HG02840 (cell line): Measurements from ENCODE around the gene B4GALT2.

Source experiments
- ATAC-seq: cut with Tn5 transposase; IDR thresholded peaks from one replicate; pipeline ENCODE4 v1.9.1; 2021; ENCODE audit warnings: mild to moderate bottlenecking, moderate library complexity, moderate number of reproducible peaks; ENCODE audit not compliant: unreplicated experiment, low FRiP score

Gene B4GALT2

DNA sequence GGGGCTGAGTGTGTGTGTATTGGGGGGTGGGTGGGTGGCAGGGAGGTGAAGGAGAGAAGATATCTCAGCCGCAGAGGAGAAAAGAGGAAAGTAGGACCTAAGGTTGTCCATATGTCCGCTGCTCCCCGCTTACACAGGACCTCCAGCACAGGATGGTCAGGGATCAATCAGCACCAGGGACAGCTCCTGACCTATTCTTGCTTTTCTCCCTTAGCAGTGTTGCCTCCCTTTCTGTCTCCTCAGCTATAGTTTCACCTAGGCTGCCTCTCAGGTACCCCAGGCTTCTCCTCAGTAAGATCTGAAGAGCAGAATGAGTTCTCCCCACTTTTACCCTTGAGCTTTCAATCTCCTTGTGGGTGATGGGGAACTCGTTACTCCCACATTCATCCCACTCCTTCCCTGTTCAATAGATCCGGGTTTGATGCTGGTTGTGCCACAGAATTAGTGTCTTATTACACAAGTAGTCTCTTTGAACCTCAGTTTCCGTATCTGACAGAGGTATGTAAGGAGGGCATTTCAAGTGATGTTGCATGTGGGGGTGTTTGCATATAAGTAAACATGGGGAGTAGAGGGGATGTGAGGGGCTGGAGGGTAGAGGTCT lies 10.6 kb upstream of the B4GALT2 start:
- no peak for ATAC-seq

- no peak for ATAC-seq
Measured at GRCh38 chr1:43969416-43969745, 9.6 kb upstream of the B4GALT2 start.

DNA sequence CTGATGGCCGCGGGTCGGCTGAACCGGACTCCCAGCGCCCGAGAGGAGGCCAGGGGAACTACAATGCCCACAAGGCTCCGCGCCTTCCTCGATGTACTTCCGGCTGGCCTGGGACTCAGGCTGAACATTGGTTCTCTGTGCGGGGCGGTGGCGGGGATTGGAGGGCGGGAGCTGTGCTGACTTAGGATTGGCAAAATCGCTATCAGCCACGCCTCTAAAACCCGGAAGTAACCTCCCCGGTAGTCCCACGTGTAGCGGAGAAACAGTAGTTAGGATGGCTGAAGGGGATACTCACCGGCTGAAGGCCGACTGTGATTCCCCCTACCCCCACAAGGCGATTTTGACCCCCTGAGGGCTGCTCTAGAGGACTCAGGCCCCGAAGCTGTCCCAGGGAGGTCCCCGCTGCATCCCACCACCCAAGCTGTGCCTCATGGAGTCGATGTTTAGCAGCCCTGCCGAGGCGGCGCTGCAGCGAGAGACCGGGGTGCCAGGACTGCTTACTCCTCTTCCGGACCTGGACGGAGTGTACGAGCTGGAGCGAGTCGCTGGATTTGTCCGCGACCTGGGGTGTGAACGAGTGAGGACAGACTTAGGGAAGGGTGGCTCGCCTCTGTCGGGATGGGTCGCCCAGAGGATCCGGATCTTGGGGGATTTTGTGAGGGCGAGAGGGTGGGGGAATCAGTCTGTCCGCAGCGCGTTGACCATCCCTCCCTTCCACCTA lies 9.1 kb upstream of the B4GALT2 start, which contains the start of gene DPH2:
Gene DPH2 (plus strand): TSS at position 265 of the 721 bp plus-strand sequence. CDS start 166 bp downstream, at position 431.
- ATAC-seq = peak; percentile 67

GRCh38 chr1:43970502-43970901 lies 8.5 kb upstream of the B4GALT2 start:
- ATAC-seq = no peak

DNA sequence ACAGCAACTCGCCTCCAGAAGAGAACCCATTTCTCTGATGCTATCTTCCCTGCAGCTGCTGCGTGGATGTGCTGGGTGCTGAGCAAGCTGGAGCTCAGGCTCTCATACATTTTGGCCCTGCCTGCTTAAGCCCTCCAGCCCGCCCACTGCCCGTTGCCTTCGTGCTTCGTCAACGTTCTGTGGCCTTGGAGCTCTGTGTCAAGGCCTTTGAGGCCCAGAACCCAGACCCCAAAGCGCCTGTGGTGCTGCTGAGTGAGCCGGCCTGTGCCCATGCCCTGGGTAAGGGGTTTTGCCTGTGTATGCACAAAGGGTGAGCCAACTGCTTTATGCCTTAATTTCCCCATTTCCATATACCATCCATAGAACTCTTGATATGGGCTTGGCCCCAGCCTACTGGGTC lies 8.1 kb upstream of the B4GALT2 start:
- ATAC-seq = no peak

DNA sequence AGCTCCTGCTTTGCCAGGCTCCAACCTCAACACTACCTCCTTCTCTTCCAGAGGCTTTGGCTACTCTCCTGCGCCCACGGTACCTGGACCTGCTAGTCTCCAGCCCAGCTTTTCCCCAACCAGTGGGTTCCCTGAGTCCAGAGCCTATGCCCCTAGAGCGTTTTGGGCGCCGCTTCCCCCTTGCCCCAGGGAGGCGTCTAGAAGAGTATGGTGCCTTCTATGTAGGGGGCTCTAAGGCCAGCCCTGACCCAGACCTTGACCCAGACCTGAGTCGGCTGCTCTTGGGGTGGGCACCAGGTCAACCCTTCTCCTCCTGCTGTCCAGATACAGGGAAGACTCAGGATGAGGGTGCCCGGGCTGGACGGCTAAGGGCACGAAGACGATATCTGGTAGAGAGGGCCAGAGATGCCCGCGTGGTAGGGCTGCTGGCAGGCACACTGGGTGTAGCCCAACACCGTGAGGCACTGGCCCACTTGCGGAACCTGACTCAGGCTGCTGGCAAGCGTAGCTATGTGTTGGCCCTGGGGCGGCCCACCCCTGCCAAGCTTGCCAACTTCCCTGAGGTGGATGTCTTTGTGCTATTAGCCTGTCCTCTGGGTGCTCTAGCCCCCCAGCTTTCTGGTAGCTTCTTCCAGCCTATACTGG lies 7.6 kb upstream of the B4GALT2 start:
- no peak for ATAC-seq

DNA sequence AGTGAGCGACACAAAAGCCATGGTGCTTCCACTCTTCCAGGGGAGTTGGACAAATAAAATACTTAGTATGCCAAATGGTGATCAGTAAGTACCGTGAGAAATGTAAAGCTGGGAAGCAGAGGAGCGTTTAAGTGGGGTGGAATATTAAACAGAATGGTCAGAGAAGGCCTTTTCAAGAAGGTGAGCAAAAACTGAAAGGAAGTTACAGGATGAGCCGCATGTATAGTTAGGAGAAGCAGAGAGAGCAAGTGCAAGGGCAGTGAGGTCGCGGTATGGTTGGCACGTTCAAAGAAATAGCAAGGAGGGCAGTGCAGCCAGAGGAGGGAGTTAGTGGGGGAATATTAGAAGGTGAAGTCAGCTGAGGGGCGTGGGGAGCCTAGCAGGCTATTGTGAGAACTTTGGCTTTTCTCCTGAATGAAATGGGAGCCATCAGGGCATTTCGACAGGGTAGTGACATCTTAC lies 5.0 kb upstream of the B4GALT2 start:
- ATAC-seq = no peak

- ATAC-seq = peak; percentile 69
Measured at GRCh38 chr1:43974443-43975248, 4.4 kb upstream of the B4GALT2 start, which contains the start of gene ATP6V0B. ATP6V0B (plus strand) TSS chr1:43974960; CDS start chr1:43975041, 81 bp downstream.

- ATAC-seq = peak; percentile 0
Measured at GRCh38 chr1:43975249-43975961, 3.6 kb upstream of the B4GALT2 start.

DNA sequence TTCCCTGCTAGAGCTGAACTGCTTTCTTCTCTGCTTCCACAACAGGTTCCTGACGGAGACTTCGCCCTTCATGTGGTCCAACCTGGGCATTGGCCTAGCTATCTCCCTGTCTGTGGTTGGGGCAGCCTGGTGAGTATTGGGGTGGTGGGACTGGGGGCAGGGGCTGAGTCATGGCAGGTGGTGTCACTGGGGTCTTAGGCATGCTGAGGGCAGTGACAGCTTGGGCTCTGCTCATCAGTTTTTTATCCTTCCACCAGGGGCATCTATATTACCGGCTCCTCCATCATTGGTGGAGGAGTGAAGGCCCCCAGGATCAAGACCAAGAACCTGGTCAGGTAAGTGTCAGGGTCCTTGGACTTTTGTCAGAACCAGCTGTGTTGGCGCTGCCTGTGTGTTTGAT lies 3.0 kb upstream of the B4GALT2 start:
- no peak for ATAC-seq

GRCh38 chr1:43976890-43977289 lies 2.1 kb upstream of the B4GALT2 start:
- no peak for ATAC-seq

DNA sequence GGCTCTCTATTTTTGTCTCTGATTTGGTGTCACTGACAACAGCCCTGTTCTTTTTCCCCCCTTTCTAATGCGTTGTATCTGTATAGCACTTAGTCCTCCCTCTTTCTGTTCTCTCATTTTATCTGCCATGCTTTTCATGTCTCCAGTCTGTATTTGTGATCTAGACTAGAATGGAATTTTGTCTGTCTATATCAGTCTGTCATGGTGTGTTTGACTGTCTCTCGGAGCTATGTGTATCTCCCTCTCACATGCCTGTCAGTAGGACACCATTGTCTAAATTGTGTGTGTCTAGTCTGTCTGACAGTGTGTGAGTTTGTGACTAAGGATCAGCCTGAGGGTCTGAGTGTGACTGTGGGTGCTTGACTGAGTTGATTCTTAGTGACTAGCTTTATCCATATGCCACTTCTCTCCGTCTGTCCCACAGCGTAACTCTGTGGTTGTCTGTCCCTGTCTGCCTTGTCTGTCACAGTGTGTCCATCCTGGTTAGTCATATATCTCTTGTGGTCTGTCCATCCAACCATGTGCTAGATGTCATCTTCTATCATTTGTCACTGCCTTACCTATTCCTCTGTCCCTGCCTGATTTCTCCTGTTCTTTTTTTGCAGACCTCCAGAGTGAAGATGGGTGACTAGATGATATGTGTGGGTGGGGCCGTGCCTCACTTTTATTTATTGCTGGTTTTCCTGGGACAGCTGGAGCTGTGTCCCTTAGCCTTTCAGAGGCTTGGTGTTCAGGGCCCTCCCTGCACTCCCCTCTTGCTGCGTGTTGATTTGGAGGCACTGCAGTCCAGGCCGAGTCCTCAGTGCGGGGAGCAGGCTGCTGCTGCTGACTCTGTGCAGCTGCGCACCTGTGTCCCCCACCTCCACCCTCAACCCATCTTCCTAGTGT lies 1.4 kb upstream of the B4GALT2 start:
- ATAC-seq = no peak

DNA sequence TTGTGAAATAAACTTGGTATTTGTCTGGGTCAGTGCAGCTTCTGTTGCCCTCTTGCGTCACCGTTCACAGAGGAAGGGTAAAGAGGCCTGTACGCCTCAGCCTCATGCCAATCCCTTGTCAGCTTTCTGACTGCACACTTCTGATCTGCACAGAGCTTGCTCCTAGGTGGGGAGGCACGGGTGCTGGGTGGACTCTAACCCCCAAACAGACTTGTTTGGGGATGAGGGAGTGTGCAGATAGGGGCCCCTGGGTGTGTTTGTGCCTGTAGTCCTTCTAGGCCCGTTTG lies 803 bp upstream of the B4GALT2 start:
- ATAC-seq = no peak

DNA sequence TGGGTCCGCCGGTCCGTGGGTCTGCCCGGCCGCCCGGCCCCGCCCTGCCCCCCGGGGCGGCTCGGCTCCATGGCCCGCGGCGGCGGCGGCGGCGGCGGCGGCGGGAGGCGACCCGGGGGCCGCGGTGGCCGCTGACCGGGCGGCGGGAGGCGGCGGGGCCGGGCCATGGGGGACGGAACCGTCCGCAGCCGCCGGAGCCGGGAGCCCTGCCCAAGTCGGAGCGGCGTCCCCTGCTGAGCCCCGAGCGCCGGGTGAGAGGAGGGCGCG lies 184 bp downstream of the B4GALT2 start:
- no peak for ATAC-seq

DNA sequence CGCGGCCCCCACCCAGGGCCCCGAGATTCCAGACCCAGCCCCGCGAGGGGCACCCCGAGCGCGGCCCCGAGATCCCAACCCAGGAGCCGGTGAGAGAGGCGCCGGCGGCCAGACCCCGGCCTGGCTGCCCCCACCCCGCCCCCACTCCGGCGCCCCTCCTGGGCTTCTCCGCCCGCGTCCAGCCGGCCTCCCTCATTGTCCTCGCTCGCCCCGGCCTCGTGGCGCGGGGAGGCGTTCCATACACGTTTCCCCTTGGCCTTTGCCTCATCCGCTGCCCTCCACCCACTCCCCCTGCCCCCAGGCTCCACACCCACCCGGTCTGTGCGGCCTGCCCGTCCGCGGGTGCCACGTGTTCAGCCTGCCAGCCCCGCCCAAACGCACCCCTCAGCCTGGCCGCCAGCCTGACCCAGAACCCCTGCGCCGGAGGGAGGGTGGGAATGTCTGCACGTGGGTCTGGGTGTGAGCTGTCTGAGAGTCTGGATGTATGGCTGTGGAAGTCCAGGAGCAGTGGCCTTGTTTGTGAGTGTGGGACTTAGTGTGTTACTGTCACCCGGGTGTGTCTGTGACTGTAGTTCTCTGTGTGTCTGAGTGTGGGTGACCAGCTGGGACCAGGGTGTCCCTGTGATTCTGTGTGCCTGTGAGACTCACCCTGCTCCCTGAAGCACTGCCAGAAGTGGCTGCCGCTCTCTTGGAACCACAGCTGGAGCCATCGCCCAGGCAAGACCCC lies 681 bp downstream of the B4GALT2 start:
- ATAC-seq = no peak

DNA sequence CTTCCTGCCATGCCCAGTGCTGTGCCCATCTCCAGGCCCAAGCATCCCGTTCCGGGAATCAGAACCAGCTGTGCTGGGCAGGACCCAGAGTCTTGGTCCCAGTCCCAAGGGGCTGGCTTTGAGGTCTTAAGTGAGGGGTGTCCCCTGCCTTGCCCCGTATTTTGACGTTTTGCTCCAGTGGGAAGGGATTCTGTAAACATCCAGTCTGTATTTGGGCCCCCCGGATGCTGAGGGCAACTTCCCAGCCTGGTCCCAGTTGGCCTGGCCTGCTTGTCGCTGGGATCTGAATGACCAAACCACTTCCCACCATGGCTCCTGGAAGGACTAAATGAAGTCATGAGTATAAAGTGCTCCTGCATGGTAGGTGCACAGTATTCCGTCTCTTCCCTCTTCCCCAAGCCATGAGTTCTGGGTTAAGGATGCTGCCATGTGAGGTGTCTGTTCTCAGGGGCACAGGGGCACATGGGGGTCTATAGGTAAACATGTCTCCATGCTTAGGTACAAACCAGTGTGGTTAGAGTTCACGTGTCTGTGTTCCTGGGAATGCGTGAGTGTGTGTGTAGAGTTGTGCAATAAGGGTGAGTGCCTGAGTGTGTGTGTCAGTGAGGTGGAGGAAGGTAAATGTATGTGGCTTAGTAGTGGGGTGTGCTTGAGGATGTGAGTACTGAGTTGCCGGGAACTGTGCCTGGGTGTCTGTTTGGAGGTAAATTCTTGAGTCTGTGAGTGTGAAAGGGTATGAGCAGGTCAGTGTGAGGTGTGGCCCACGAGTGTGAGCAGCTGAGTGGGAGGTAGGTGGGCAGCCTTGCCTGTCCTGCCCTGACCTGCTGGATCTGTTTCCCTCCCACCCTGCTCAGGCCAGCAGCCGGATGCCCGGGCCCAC lies 1.5 kb downstream of the B4GALT2 start:
- ATAC-seq = no peak

GRCh38 chr1:43981135-43981491 lies 2.1 kb downstream of the B4GALT2 start:
- ATAC-seq = no peak

DNA sequence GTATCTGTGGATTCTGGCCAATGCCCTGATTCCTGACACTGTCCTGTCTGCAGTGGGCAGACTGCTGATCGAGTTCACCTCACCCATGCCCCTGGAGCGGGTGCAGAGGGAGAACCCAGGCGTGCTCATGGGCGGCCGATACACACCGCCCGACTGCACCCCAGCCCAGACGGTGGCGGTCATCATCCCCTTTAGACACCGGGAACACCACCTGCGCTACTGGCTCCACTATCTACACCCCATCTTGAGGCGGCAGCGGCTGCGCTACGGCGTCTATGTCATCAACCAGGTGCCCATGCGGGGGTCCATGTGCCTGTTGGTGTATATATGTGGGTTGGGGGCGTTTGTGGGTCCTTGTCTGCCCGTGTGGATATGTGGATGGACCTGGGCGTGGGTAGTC lies 2.6 kb downstream of the B4GALT2 start:
- ATAC-seq = no peak
